HCT116 (cell line): ENCODE measurements around the gene WWTR1. TPM values are rescaled to one million over a fixed set of nuclear protein-coding genes. Genes with fewer than 3 reads are reported as not detected.

Experiments used
- ATAC-seq: fragments of 200-7000 bp; cut with Tn5 transposase; 2 replicates; pipeline ENCODE4 v1.9.1; 2020; ENCODE audit warnings: mild to moderate bottlenecking, moderate library complexity
- BruUV-seq: library from RNA; stranded (reverse); fragments of 400-500 nt; replicated peaks from 2 replicates; lab custom pipeline; 2021; lab: Mats Ljungman, UMichigan
- CTCF ChIA-PET: fragments of 300-600 bp; sonication (Branson Sonifier 250); formaldehyde crosslinking; loops from one replicate; lab custom pipeline; 2021; ENCODE audit warnings: antibody characterized with exemption; lab: Charles Lee
- POLR2A ChIA-PET: fragments of 300-600, 350-600 bp; sonication (Branson Sonifier 250); formaldehyde crosslinking; loops from one replicate; lab custom pipeline; 2021; ENCODE audit warnings: antibody characterized with exemption; lab: Charles Lee
- RAD21 ChIA-PET, 2 experiments: fragments of 300-600 bp; sonication (Branson Sonifier 250); formaldehyde crosslinking; loops; one replicate each; lab custom pipeline; 2023; ENCODE audit warnings: low total read pairs in 2 of 2; ENCODE audit not compliant: uncharacterized antibody in 2 of 2, unreplicated experiment in 2 of 2, low non-redundant PET in 1 of 2; lab: Charles Lee
- DNase-seq: peaks from one replicate; pipeline ENCODE4 v3.0.0-alpha.2; 2010; ENCODE audit warnings: low read depth, low spot score
- H2AFZ ChIP-seq: fragments of 200-600 bp; shearing (Covaris generic), sonication (generic); 2 replicates; pipeline ENCODE4 v1.6.1; 2017; ENCODE audit warnings: low read depth, mixed run types, mixed read lengths, antibody characterized with exemption, low read length; ENCODE audit not compliant: poor library complexity, severe bottlenecking
- H3K27ac ChIP-seq: 2 replicates; pipeline ENCODE4 v1.5.1; 2012; ENCODE audit warnings: low read depth, low read length
- H3K27me3 ChIP-seq: fragments of 200-600 bp; sonication (generic); 2 replicates; pipeline ENCODE4 v1.6.1; 2016; ENCODE audit warnings: mixed run types, low read length, mixed read lengths; ENCODE audit not compliant: insufficient read depth
- H3K36me3 ChIP-seq, 2 experiments: fragments of 200-500 bp in 1 of 2; fragments of 200-600 bp in 1 of 2; sonication (Bioruptor generic) in 1 of 2; sonication (generic) in 1 of 2; 2 replicates each; pipeline versions ENCODE4 v1.5.1 to v1.6.1; 2014 to 2016; ENCODE audit warnings: low read length in 2 of 2, inconsistent platforms in 1 of 2, mixed read lengths in 1 of 2, mixed run types in 1 of 2; ENCODE audit not compliant: insufficient read depth in 2 of 2, control insufficient read depth in 1 of 2
- H3K4me1 ChIP-seq, 2 experiments: fragments of 200-600 bp in 1 of 2; sonication (generic) in 1 of 2; 2 replicates each; pipeline versions ENCODE4 v1.5.1 to v1.6.1; 2012 to 2017; ENCODE audit warnings: low read length in 2 of 2, inconsistent platforms in 1 of 2, mild to moderate bottlenecking in 1 of 2, mixed read lengths in 1 of 2, mixed run types in 1 of 2, moderate library complexity in 1 of 2; ENCODE audit not compliant: insufficient read depth in 2 of 2, control insufficient read depth in 1 of 2
- H3K4me2 ChIP-seq: fragments of 200-600 bp; sonication (generic); 2 replicates; pipeline ENCODE4 v1.6.1; 2017; ENCODE audit warnings: mixed run types, low read length, mixed read lengths
- H3K4me3 ChIP-seq, 2 experiments: fragments of 200-600 bp in 1 of 2; sonication (generic) in 1 of 2; replicated peaks in 1 of 2; 2 replicates each; pipeline ENCODE4 v1.5.1; 2011 to 2016; ENCODE audit warnings: low read length in 2 of 2, control low read depth in 1 of 2, low read depth in 1 of 2, mild to moderate bottlenecking in 1 of 2, mixed read lengths in 1 of 2, mixed run types in 1 of 2
- H3K79me2 ChIP-seq: fragments of 200-600 bp; sonication (generic); 2 replicates; pipeline ENCODE4 v1.6.1; 2017; ENCODE audit warnings: mild to moderate bottlenecking, mixed run types, low read length, moderate library complexity, mixed read lengths; ENCODE audit not compliant: insufficient read depth
- H3K9ac ChIP-seq: fragments of 200-600 bp; sonication (generic); 2 replicates; pipeline ENCODE4 v1.6.1; 2016; ENCODE audit warnings: low read length, mixed read lengths
- H3K9me2 ChIP-seq: fragments of 200-600 bp; sonication (generic), shearing (Covaris generic); 2 replicates; pipeline ENCODE4 v1.6.1; 2017; ENCODE audit warnings: mixed run types, mild to moderate bottlenecking, moderate library complexity; ENCODE audit not compliant: insufficient read depth
- H3K9me3 ChIP-seq, 2 experiments: fragments of 200-500 bp in 1 of 2; fragments of 200-600 bp in 1 of 2; sonication (Bioruptor generic) in 1 of 2; sonication (generic) in 1 of 2; 2 replicates each; pipeline ENCODE4 v1.6.1; 2014 to 2017; ENCODE audit warnings: low read length in 2 of 2, mixed read lengths in 2 of 2, inconsistent platforms in 1 of 2, low read depth in 1 of 2, mild to moderate bottlenecking in 1 of 2, mixed run types in 1 of 2, moderate library complexity in 1 of 2; ENCODE audit not compliant: control insufficient read depth in 1 of 2, insufficient read depth in 1 of 2
- H4K20me1 ChIP-seq: fragments of 200-600 bp; sonication (generic), shearing (Covaris generic); 2 replicates; pipeline ENCODE4 v1.6.1; 2017; ENCODE audit warnings: mixed run types, mild to moderate bottlenecking, moderate library complexity; ENCODE audit not compliant: insufficient read depth
- CBX3 ChIP-seq: IDR thresholded peaks from 2 replicates; pipeline ENCODE4 v1.6.1; 2012; ENCODE audit warnings: low read depth
- EGR1 ChIP-seq: IDR thresholded peaks from 2 replicates; pipeline ENCODE4 v1.6.1; 2012; ENCODE audit warnings: low read depth
- ELF1 ChIP-seq: IDR thresholded peaks from 2 replicates; pipeline ENCODE4 v1.6.1; 2012; ENCODE audit warnings: low read depth, borderline replicate concordance
- EZH2 ChIP-seq: fragments of 200-600 bp; sonication (generic); IDR thresholded peaks from 2 replicates; pipeline ENCODE4 v1.6.1; 2017; ENCODE audit warnings: antibody characterized with exemption, mixed run types
- JUND ChIP-seq: IDR thresholded peaks from 2 replicates; pipeline ENCODE4 v1.6.1; 2012
- POLR2A ChIP-seq: IDR thresholded peaks from 2 replicates; pipeline ENCODE4 v1.7.0; 2011; ENCODE audit warnings: borderline replicate concordance; ENCODE audit not compliant: insufficient read depth, insufficient read length; ENCODE audit errors: extremely low read depth
- POLR2AphosphoS5 ChIP-seq: IDR thresholded peaks from 2 replicates; pipeline ENCODE4 v1.6.1; 2011; ENCODE audit warnings: mild to moderate bottlenecking, low read depth, low read length, moderate library complexity
- RAD21 ChIP-seq: IDR thresholded peaks from 2 replicates; pipeline ENCODE4 v1.6.1; 2012; ENCODE audit warnings: low read depth, mild to moderate bottlenecking
- SP1 ChIP-seq: IDR thresholded peaks from 2 replicates; pipeline ENCODE4 v1.6.1; 2012; ENCODE audit warnings: low read depth
- SRF ChIP-seq: IDR thresholded peaks from 2 replicates; pipeline ENCODE4 v1.6.1; 2012; ENCODE audit warnings: low read depth
- TCF7L2 ChIP-seq: IDR thresholded peaks from 2 replicates; pipeline ENCODE4 v1.7.0; 2011; ENCODE audit warnings: borderline replicate concordance, inconsistent platforms; ENCODE audit not compliant: insufficient read depth, insufficient read length; ENCODE audit errors: extremely low read depth
- YY1 ChIP-seq: IDR thresholded peaks from 2 replicates; pipeline ENCODE4 v1.6.1; 2011; ENCODE audit warnings: low read length, low read depth, moderate library complexity, mild to moderate bottlenecking; ENCODE audit not compliant: insufficient replicate concordance; ENCODE audit errors: extremely low read depth
- ZFX ChIP-seq: fragments of 450-650 bp; IDR thresholded peaks from 2 replicates; pipeline ENCODE4 v1.6.1; 2017
- ZNF274 ChIP-seq: fragments of 200-500 bp; sonication (Bioruptor generic); IDR thresholded peaks from 2 replicates; pipeline ENCODE4 v1.6.1; 2014; ENCODE audit warnings: mild to moderate bottlenecking, low read depth, low read length, inconsistent platforms
- intact Hi-C: fragments of 100-400 bp; cut with micrococcal nuclease; formaldehyde crosslinking; loops from 2 replicates; pipeline ENCODE4 v1.10.0; 2022
- total RNA-seq: library from RNA; stranded (reverse); gene quantifications from one replicate; pipeline ENCODE4 v1.2.1, GENCODE V29; 2021; ENCODE audit not compliant: unreplicated experiment
- TF ChIP-seq, protein P1 (sequence below): IDR thresholded peaks from 2 replicates; pipeline ENCODE4 v1.6.1; 2012; ENCODE audit warnings: low read depth
- TF ChIP-seq, protein P2 (sequence below): IDR thresholded peaks from 2 replicates; pipeline ENCODE4 v1.6.1; 2012
- TF ChIP-seq, protein P3 (sequence below): IDR thresholded peaks from 2 replicates; pipeline ENCODE4 v1.6.1; 2011; ENCODE audit warnings: mild to moderate bottlenecking, low read length, moderate library complexity; ENCODE audit not compliant: insufficient replicate concordance; ENCODE audit errors: extremely low read depth
- TF ChIP-seq, protein P4 (sequence below), 3 experiments: fragments of 200-600 bp in 1 of 3; sonication (generic) in 1 of 3; IDR thresholded peaks in 2 of 3; conservative IDR thresholded peaks in 1 of 3; 2 replicates each; pipeline ENCODE4 v1.5.1; 2012 to 2017; ENCODE audit warnings: low read depth in 2 of 3, low read length in 2 of 3, antibody characterized with exemption in 1 of 3, borderline replicate concordance in 1 of 3, control low read depth in 1 of 3, mild to moderate bottlenecking in 1 of 3, mixed read lengths in 1 of 3, mixed run types in 1 of 3, moderate library complexity in 1 of 3; ENCODE audit not compliant: insufficient read depth in 1 of 3

Gene WWTR1
- total RNA-seq, 1 experiment from 2014 or later = 46.9 TPM

DNA sequence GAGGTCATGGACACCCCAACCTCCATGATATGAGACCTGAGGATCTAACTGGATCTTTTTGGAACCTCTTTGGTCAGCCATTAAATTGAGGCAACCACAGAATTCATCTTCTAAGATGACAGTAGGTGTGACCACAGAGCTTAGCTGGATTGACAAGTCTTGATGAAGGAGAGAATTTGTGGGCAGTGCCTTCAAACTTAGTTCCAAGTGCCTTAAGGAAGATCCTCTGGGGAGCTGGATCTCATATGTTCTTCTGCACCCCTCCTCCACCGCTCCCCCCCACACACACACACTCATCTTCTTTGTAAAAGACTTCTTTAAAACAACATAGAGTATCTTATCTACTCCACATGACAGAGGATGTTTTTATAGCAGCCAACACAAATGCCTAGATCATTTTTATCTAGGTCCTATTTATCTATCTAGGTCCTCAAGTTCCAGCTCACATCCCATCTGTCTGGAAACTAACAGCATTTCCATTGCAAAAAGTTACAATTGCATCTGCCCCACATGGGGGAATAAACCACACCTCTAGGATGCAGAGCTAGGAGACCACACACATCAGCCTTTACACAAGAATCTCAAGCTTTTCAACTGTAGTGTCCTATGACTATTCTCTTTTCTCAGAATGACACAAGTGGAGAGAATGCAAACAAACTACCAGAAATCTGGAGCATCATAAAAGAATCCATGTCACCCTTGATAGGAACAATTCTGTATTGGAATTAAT is 37.4 kb downstream of the WWTR1 start:
- H3K27ac ChIP-seq = no peak overlapping the region
- H3K9me3 ChIP-seq = no peaks in the 10 kb centered on the region
- H3K9me2 ChIP-seq = no peaks in the 10 kb centered on the region
- H3K79me2 ChIP-seq = peaks cover 67% of the 10 kb centered on the region
- H3K4me3 ChIP-seq = no peak overlapping the region
- CTCF ChIA-PET = no interaction called here
- DNase-seq = no peak
- POLR2A ChIA-PET = no interaction called here
- intact Hi-C loops = no loop called here
- RAD21 ChIA-PET = interaction anchor here in 1 of 2 experiments (0.7 kb wide), 1 partner anchor 12 kb away, joined by 4 read pairs; no protein-coding TSS in a partner anchor
- no peaks in the 10 kb centered on the region for H4K20me1 ChIP-seq
- no peak overlapping the region for H2AFZ ChIP-seq
- no peak for TF ChIP-seq ZFX
- no peak for TF ChIP-seq ZNF274
- no peak for TF ChIP-seq YY1
- no peak for TF ChIP-seq JUND
- TF ChIP-seq, protein P1, sequence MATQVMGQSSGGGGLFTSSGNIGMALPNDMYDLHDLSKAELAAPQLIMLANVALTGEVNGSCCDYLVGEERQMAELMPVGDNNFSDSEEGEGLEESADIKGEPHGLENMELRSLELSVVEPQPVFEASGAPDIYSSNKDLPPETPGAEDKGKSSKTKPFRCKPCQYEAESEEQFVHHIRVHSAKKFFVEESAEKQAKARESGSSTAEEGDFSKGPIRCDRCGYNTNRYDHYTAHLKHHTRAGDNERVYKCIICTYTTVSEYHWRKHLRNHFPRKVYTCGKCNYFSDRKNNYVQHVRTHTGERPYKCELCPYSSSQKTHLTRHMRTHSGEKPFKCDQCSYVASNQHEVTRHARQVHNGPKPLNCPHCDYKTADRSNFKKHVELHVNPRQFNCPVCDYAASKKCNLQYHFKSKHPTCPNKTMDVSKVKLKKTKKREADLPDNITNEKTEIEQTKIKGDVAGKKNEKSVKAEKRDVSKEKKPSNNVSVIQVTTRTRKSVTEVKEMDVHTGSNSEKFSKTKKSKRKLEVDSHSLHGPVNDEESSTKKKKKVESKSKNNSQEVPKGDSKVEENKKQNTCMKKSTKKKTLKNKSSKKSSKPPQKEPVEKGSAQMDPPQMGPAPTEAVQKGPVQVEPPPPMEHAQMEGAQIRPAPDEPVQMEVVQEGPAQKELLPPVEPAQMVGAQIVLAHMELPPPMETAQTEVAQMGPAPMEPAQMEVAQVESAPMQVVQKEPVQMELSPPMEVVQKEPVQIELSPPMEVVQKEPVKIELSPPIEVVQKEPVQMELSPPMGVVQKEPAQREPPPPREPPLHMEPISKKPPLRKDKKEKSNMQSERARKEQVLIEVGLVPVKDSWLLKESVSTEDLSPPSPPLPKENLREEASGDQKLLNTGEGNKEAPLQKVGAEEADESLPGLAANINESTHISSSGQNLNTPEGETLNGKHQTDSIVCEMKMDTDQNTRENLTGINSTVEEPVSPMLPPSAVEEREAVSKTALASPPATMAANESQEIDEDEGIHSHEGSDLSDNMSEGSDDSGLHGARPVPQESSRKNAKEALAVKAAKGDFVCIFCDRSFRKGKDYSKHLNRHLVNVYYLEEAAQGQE = no peak
- TF ChIP-seq, protein P2, sequence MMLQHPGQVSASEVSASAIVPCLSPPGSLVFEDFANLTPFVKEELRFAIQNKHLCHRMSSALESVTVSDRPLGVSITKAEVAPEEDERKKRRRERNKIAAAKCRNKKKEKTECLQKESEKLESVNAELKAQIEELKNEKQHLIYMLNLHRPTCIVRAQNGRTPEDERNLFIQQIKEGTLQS = no peak
- no peak for TF ChIP-seq POLR2A
- no peak for TF ChIP-seq ELF1
- no peak for TF ChIP-seq SRF
- no peak for TF ChIP-seq CBX3
- no peak for TF ChIP-seq SP1
- TF ChIP-seq POLR2AphosphoS5 = no peak
- TF ChIP-seq, protein P3, sequence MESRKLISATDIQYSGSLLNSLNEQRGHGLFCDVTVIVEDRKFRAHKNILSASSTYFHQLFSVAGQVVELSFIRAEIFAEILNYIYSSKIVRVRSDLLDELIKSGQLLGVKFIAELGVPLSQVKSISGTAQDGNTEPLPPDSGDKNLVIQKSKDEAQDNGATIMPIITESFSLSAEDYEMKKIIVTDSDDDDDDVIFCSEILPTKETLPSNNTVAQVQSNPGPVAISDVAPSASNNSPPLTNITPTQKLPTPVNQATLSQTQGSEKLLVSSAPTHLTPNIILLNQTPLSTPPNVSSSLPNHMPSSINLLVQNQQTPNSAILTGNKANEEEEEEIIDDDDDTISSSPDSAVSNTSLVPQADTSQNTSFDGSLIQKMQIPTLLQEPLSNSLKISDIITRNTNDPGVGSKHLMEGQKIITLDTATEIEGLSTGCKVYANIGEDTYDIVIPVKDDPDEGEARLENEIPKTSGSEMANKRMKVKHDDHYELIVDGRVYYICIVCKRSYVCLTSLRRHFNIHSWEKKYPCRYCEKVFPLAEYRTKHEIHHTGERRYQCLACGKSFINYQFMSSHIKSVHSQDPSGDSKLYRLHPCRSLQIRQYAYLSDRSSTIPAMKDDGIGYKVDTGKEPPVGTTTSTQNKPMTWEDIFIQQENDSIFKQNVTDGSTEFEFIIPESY = no peak
- no peak for TF ChIP-seq EGR1
- TF ChIP-seq, protein P4, sequence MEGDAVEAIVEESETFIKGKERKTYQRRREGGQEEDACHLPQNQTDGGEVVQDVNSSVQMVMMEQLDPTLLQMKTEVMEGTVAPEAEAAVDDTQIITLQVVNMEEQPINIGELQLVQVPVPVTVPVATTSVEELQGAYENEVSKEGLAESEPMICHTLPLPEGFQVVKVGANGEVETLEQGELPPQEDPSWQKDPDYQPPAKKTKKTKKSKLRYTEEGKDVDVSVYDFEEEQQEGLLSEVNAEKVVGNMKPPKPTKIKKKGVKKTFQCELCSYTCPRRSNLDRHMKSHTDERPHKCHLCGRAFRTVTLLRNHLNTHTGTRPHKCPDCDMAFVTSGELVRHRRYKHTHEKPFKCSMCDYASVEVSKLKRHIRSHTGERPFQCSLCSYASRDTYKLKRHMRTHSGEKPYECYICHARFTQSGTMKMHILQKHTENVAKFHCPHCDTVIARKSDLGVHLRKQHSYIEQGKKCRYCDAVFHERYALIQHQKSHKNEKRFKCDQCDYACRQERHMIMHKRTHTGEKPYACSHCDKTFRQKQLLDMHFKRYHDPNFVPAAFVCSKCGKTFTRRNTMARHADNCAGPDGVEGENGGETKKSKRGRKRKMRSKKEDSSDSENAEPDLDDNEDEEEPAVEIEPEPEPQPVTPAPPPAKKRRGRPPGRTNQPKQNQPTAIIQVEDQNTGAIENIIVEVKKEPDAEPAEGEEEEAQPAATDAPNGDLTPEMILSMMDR (IDR thresholded peaks at IDR 0.05 in 2 of 3, conservative IDR thresholded peaks at IDR 0.05 in 1 of 3; ENCODE audit: borderline replicate concordance in 1 of 3, insufficient read depth in 1 of 3, low read depth in 2 of 3, low read length in 2 of 3) = no peak
- TF ChIP-seq TCF7L2 = no peak
- TF ChIP-seq RAD21 = no peak
- TF ChIP-seq EZH2 = no peak
- peaks cover 17 to 33% of the 10 kb centered on the region in 2 experiments for H3K4me1 ChIP-seq
- no peaks in the 10 kb centered on the region for H3K36me3 ChIP-seq
- no peak overlapping the region for H3K4me2 ChIP-seq
- no TSS peak for BruUV-seq
- H3K27me3 ChIP-seq = no peaks in the 10 kb centered on the region
- ATAC-seq = no peak
- no peak overlapping the region for H3K9ac ChIP-seq
